Measurements from ENCODE around the gene SBDS.

GRCh38 chr7:66970310-66970709 is 25.1 kb downstream of the SBDS start:
- TF ChIP-seq POLR2A (IDR thresholded peaks at IDR 0.05) (no peak), CTCF (IDR thresholded peaks at IDR 0.05) (no peak)
